K562 (cell line): ENCODE data around the gene AGR2. TPM values are rescaled to one million over a fixed set of nuclear protein-coding genes. Genes with fewer than 3 reads are reported as not detected.

Source experiments
- ATAC-seq: fragments of 200-7000 bp; cut with Tn5 transposase; 3 replicates; pipeline ENCODE4 v1.9.1; 2020; ENCODE audit warnings: moderate library complexity
- BruUV-seq: library from RNA; stranded (reverse); fragments of 400-500 nt; replicated peaks from 2 replicates; lab custom pipeline; 2021; lab: Mats Ljungman, UMichigan
- CTCF ChIA-PET: fragments of 300-600 bp; formaldehyde crosslinking; extraction: SDS; loops from one replicate; lab custom pipeline; 2021; ENCODE audit warnings: low intra/inter-chr PET ratio; lab: Yijun Ruan, JAX
- POLR2A ChIA-PET: fragments of 300-600, 350-650 bp; sonication (Branson Sonifier 250); formaldehyde crosslinking; extraction: SDS; loops from one replicate; lab custom pipeline; 2021; ENCODE audit warnings: antibody characterized with exemption, inconsistent platforms; lab: Yijun Ruan, JAX
- DNase-seq, 4 experiments: peaks; one replicate each; pipeline versions ENCODE4 v3.0.0 to v3.0.0-alpha.2; 2011 to 2018; ENCODE audit warnings: low spot score in 3 of 4, mixed read lengths in 3 of 4; ENCODE audit errors: extremely low read depth in 1 of 4
- FAIRE-seq: peaks from 2 replicates; lab custom pipeline; 2011; peaks lifted over from hg19 to GRCh38; lab: Jason Lieb, UNC
- H2AFZ ChIP-seq: 2 replicates; pipeline ENCODE4 v1.6.0; 2011; ENCODE audit warnings: low read depth, low read length, control low read depth, inconsistent platforms
- H3K27ac ChIP-seq: fragments of 200-600 bp; 3 replicates; pipeline ENCODE4 v1.8.0; 2011; ENCODE audit warnings: low read depth, mild to moderate bottlenecking, control low read depth, inconsistent platforms, low read length, moderate library complexity, mixed read lengths; ENCODE audit errors: extremely low read depth
- H3K27me3 ChIP-seq, 2 experiments: fragments of 300-600 bp in 1 of 2; 2 replicates in 1 of 2; 3 replicates in 1 of 2; pipeline versions ENCODE4 v1.6.0 to v1.8.0; 2011; ENCODE audit warnings: inconsistent platforms in 2 of 2, low read length in 2 of 2, mild to moderate bottlenecking in 1 of 2, mixed read lengths in 1 of 2, moderate library complexity in 1 of 2; ENCODE audit not compliant: control insufficient read depth in 2 of 2, insufficient read depth in 2 of 2
- H3K36me3 ChIP-seq: fragments of 300-600 bp; 3 replicates; pipeline ENCODE4 v1.8.0; 2011; ENCODE audit warnings: mild to moderate bottlenecking, low read length, inconsistent platforms; ENCODE audit not compliant: control insufficient read depth, insufficient read depth
- H3K4me1 ChIP-seq, 2 experiments: fragments of 200-600 bp in 1 of 2; replicated peaks in 1 of 2; 2 replicates in 1 of 2; 3 replicates in 1 of 2; pipeline versions ENCODE4 v1.5.1 to v1.8.0; 2011; ENCODE audit warnings: inconsistent platforms in 2 of 2, low read length in 2 of 2, mild to moderate bottlenecking in 1 of 2, mixed read lengths in 1 of 2, moderate library complexity in 1 of 2; ENCODE audit not compliant: control insufficient read depth in 2 of 2, insufficient read depth in 2 of 2
- H3K4me2 ChIP-seq: 2 replicates; pipeline ENCODE4 v1.6.1; 2011; ENCODE audit warnings: low read length, control low read depth, inconsistent platforms, mixed read lengths; ENCODE audit not compliant: insufficient read depth
- H3K4me3 ChIP-seq: fragments of 200-600 bp; sonication (generic), shearing (Covaris generic); 2 replicates; pipeline ENCODE4 v1.5.1; 2016; ENCODE audit warnings: control low read depth, inconsistent platforms
- H3K79me2 ChIP-seq: fragments of 200-600 bp; 3 replicates; pipeline ENCODE4 v1.8.0; 2011; ENCODE audit warnings: low read length, inconsistent platforms; ENCODE audit not compliant: control insufficient read depth, insufficient read depth
- H3K9ac ChIP-seq, 2 experiments: 2 replicates each; pipeline versions ENCODE4 v1.6.0 to v1.6.1; 2011; ENCODE audit warnings: low read depth in 2 of 2, low read length in 2 of 2, control low read depth in 1 of 2, inconsistent platforms in 1 of 2, mild to moderate bottlenecking in 1 of 2, mixed read lengths in 1 of 2; ENCODE audit not compliant: insufficient read depth in 1 of 2
- H3K9me1 ChIP-seq: one replicate; pipeline ENCODE4 v1.6.0; 2011; ENCODE audit warnings: inconsistent platforms, mild to moderate bottlenecking, low read length, moderate library complexity; ENCODE audit not compliant: control insufficient read depth, insufficient read depth
- H3K9me3 ChIP-seq: replicated peaks from 2 replicates; pipeline ENCODE4 v1.5.1; 2011; ENCODE audit warnings: low read depth, low read length, inconsistent platforms; ENCODE audit not compliant: control insufficient read depth, insufficient read depth
- H4K20me1 ChIP-seq: replicated peaks from 2 replicates; pipeline ENCODE4 v1.6.1; 2011; ENCODE audit warnings: low read length, inconsistent platforms, mixed read lengths; ENCODE audit not compliant: control insufficient read depth, insufficient read depth
- FOXJ2 ChIP-seq: fragments of 200-800 bp; sonication (Bioruptor generic); IDR thresholded peaks from 2 replicates; pipeline ENCODE4 v1.6.1; 2016; ENCODE audit warnings: missing genetic modification characterization, missing compliant biosample characterization
- PCBP2 ChIP-seq: fragments of 200-400 bp; formaldehyde crosslinking; IDR thresholded peaks from 2 replicates; pipeline ENCODE4 v1.6.1; 2018; ENCODE audit warnings: low read length, low read depth, mild to moderate bottlenecking, moderate library complexity; ENCODE audit not compliant: poor library complexity, severe bottlenecking
- RFX1 ChIP-seq: fragments of 450-650 bp; IDR thresholded peaks from 2 replicates; pipeline ENCODE4 v1.6.1; 2016; ENCODE audit warnings: mild to moderate bottlenecking, moderate library complexity
- SAFB2 ChIP-seq: fragments of 200-400 bp; formaldehyde crosslinking; IDR thresholded peaks from 2 replicates; pipeline ENCODE4 v1.6.1; 2018; ENCODE audit warnings: borderline replicate concordance, low read length, low read depth, moderate library complexity; ENCODE audit not compliant: severe bottlenecking
- SMAD3 ChIP-seq: fragments of 450-650 bp; formaldehyde crosslinking; conservative IDR thresholded peaks from 2 replicates; pipeline ENCODE4 v1.4.0; 2020; ENCODE audit warnings: mild to moderate bottlenecking
- TAF9B ChIP-seq: fragments of 450-650 bp; IDR thresholded peaks from 2 replicates; pipeline ENCODE4 v1.6.1; 2018; ENCODE audit warnings: mild to moderate bottlenecking; ENCODE audit not compliant: partially characterized antibody
- TFAM ChIP-seq: fragments of 250-450 bp; sonication (Bioruptor Pico); conservative IDR thresholded peaks from 2 replicates; pipeline ENCODE4 v1.5.0; 2021; ENCODE audit warnings: mild to moderate bottlenecking, moderate library complexity
- THAP12 ChIP-seq: fragments of 250-450 bp; sonication (Bioruptor Pico); IDR thresholded peaks from 2 replicates; pipeline ENCODE4 v1.9.0; 2021; ENCODE audit warnings: mild to moderate bottlenecking, inconsistent platforms
- U2AF2 ChIP-seq: fragments of 200-400 bp; formaldehyde crosslinking; optimal IDR thresholded peaks from 2 replicates; pipeline ENCODE3; 2017; ENCODE audit warnings: low read depth, mild to moderate bottlenecking, low read length
- ZHX1 ChIP-seq: fragments of 150-350 bp; conservative IDR thresholded peaks from 2 replicates; pipeline ENCODE4 v1.6.1; 2014; ENCODE audit warnings: low read length
- ZNF274 ChIP-seq: IDR thresholded peaks from 2 replicates; pipeline ENCODE4 v1.6.1; 2011; ENCODE audit warnings: low read depth, mild to moderate bottlenecking, low read length, moderate library complexity, borderline replicate concordance
- WGBS: fragments of 100-300 bp; shearing (Covaris generic); methylation state at CpG from one replicate; pipeline ENCODE4 v1.1.6; 2016; ENCODE audit warnings: low coverage, mixed read lengths; ENCODE audit not compliant: insufficient coverage; ENCODE audit errors: missing lambda C conversion rate; 5-methylcytosine and 5-hydroxymethylcytosine counted together
- in situ Hi-C: fragments of 300-500 bp; cut with MboI; formaldehyde crosslinking; loops from 4 replicates; pipeline ENCODE4 v1.15.0; 2018; ENCODE audit warnings: inconsistent platforms, mixed read lengths
- intact Hi-C: fragments of 100-400 bp; cut with micrococcal nuclease; formaldehyde crosslinking; loops from 2 replicates; pipeline ENCODE4 v1.14.2; 2022
- polyA plus RNA-seq, 8 experiments: library from polyadenylated mRNA; depleted of rRNA in 4 of 8; stranded (reverse) in 5 of 8; unstranded in 3 of 8; fragments of >200 nt; fragmentation: Nextera tagmentation in 2 of 8; fragmentation: Illumina TruSeq in 1 of 8; extraction: Ambion mirVana in 2 of 8; extraction: Trizol in 1 of 8; gene quantifications; 2 replicates each; pipeline versions ENCODE4 v1.2.1 to v1.2.3, GENCODE V29; 2011 to 2014; ENCODE audit warnings: inconsistent platforms in 1 of 8, missing spikeins in 1 of 8
- total RNA-seq, 7 experiments: library from RNA; depleted of rRNA in 6 of 7; stranded (reverse); fragments of >200 nt in 6 of 7; fragmentation: Illumina TruSeq in 2 of 7; extraction: Trizol in 2 of 7; gene quantifications; 2 replicates each; pipeline versions ENCODE4 v1.2.1 to v1.2.3, GENCODE V29; 2011 to 2021; ENCODE audit warnings: low replicate concordance in 1 of 7

Gene AGR2
- total and polyA plus RNA-seq, 9 of the 15 experiments (the other 6 are each of a cell fraction or from before 2014, with no cell fraction given), result 0.66 TPM; not detected in 8

GRCh38 chr7:16815001-16815400 lies 10.2 kb upstream of the AGR2 start:
- no peaks in the 10 kb centered on the region for H3K9me3 ChIP-seq
- H3K79me2 ChIP-seq, result no peaks in the 10 kb centered on the region
- H3K4me3 ChIP-seq, result no peak overlapping the region
- H3K27ac ChIP-seq, result no peak overlapping the region
- H3K27me3 ChIP-seq, result peaks cover 4 to 15% of the 10 kb centered on the region in 2 experiments; a peak in 4 of 5 replicates
- peaks cover 0 to 4% of the 10 kb centered on the region in 2 experiments; a peak in 1 of 5 replicates for H3K4me1 ChIP-seq
- in situ Hi-C loops (no loop called here), intact Hi-C loops (no loop called here)
- WGBS, result 0% methylated on average over 2 of the region's 2 CpGs
- H3K9ac ChIP-seq, result no peak overlapping the region
- ATAC-seq (no peak), FAIRE-seq (no peak), DNase-seq (peak in 1 of 4 experiments; percentile 24)
- TF ChIP-seq FOXJ2 (tag) (peak; percentile 88), RFX1 (peak; percentile 80), U2AF2 (no peak), SMAD3 (no peak)
- ChIA-PET POLR2A (no interaction called here), CTCF (no interaction called here)
- H2AFZ ChIP-seq, result no peak overlapping the region
- no TSS peak for BruUV-seq
- no peaks in the 10 kb centered on the region for H3K9me1 ChIP-seq
- no peak overlapping the region for H3K4me2 ChIP-seq
- H3K36me3 ChIP-seq, result no peaks in the 10 kb centered on the region
- H4K20me1 ChIP-seq, result no peaks in the 10 kb centered on the region

- no peak overlapping the region for H2AFZ ChIP-seq
- DNase-seq (no peak), ATAC-seq (no peak), FAIRE-seq (no peak)
- no peak overlapping the region for H3K4me2 ChIP-seq
- in situ Hi-C loops, result no loop called here
- H3K27ac ChIP-seq, result no peak overlapping the region
- intact Hi-C loops, result no loop called here
- H3K36me3 ChIP-seq, result no peaks in the 10 kb centered on the region
- H3K4me1 ChIP-seq, result peaks cover 0 to under 1% of the 10 kb centered on the region in 2 experiments; a peak in 1 of 5 replicates
- no peaks in the 10 kb centered on the region for H4K20me1 ChIP-seq
- no peak overlapping the region for H3K9ac ChIP-seq
- POLR2A ChIA-PET, result interaction anchor here (0.7 kb wide), 1 partner anchor 12 kb away, joined by 3 read pairs; no protein-coding TSS in a partner anchor
- no peaks in the 10 kb centered on the region for H3K9me3 ChIP-seq
- no TSS peak for BruUV-seq
- H3K79me2 ChIP-seq, result no peaks in the 10 kb centered on the region
- H3K9me1 ChIP-seq, result no peaks in the 10 kb centered on the region
- H3K27me3 ChIP-seq, result peaks cover 4 to 15% of the 10 kb centered on the region in 2 experiments; a peak in 4 of 5 replicates
- no peak overlapping the region for H3K4me3 ChIP-seq
- CTCF ChIA-PET, result no interaction called here
- WGBS, result 0% methylated on average over 3 of the region's 3 CpGs
- no peak for TF ChIP-seq TFAM
- TF ChIP-seq THAP12 (CRISPR knock-in tag), result no peak
- no peak for TF ChIP-seq TAF9B
- no peak for TF ChIP-seq ZHX1
- TF ChIP-seq ZNF274, result no peak
- no peak for TF ChIP-seq PCBP2
- no peak for TF ChIP-seq SAFB2
Measured at GRCh38 chr7:16813232-16813616, 8.4 kb upstream of the AGR2 start.
